AG10803 (cell line): Measurements from ENCODE around the gene CRISP3.

Experiments
- DNase-seq: peaks from one replicate; pipeline ENCODE4 v3.0.0; 2010; ENCODE audit warnings: low read depth
- H3K4me3 ChIP-seq: 2 replicates; pipeline ENCODE4 v1.5.1; 2011; ENCODE audit warnings: mild to moderate bottlenecking, low read length, control low read depth
- TF ChIP-seq, protein P1 (sequence below): conservative IDR thresholded peaks from 2 replicates; pipeline ENCODE4 v1.5.1; 2011; ENCODE audit warnings: mild to moderate bottlenecking, low read length, control low read depth, inconsistent platforms

CRISP3 gene

DNA sequence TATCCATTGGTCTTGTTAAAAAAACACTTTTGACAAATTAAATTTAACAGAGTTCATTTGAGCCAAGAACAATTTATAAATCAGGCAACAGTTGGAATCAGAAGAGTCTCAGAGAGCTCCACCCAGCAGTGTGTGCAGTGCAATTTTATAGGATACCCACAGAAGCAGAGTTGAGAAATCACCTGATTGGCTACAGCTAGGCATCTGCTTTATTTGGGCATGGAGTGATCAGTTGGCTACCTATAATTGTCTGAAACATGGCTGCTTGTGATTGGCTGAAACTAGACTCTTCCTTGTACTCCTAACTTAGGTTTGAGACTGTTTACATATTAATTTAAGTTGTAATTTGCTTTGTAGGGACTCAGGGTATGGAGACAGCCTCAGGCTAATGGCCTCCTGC lies 30.9 kb upstream of the CRISP3 start:
- TF ChIP-seq, protein P1, sequence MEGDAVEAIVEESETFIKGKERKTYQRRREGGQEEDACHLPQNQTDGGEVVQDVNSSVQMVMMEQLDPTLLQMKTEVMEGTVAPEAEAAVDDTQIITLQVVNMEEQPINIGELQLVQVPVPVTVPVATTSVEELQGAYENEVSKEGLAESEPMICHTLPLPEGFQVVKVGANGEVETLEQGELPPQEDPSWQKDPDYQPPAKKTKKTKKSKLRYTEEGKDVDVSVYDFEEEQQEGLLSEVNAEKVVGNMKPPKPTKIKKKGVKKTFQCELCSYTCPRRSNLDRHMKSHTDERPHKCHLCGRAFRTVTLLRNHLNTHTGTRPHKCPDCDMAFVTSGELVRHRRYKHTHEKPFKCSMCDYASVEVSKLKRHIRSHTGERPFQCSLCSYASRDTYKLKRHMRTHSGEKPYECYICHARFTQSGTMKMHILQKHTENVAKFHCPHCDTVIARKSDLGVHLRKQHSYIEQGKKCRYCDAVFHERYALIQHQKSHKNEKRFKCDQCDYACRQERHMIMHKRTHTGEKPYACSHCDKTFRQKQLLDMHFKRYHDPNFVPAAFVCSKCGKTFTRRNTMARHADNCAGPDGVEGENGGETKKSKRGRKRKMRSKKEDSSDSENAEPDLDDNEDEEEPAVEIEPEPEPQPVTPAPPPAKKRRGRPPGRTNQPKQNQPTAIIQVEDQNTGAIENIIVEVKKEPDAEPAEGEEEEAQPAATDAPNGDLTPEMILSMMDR = no peak
- H3K4me3 ChIP-seq = no peak overlapping the region
- DNase-seq = no peak

DNA sequence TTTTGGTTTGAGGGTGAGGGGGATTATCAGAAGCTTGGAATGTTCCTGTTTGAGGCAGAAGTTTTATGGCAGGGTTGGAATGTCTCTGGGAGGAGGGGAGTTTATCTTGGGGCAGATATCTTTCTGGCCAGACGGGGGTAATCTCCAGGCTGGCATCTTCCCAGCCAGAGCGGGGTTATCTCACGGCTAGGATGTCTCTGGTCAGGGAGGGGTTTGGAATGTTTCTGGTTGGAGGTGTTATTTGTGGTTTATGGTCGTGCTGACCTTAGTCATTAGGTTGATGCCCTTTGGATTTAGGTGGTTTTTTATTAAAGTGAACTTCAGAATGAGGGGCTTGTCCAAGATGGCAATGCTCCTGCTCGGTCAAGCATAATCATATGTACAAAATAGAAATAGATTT lies 28.1 kb upstream of the CRISP3 start:
- no peak overlapping the region for H3K4me3 ChIP-seq
- DNase-seq = no peak
- TF ChIP-seq, protein P1 = no peak

DNA sequence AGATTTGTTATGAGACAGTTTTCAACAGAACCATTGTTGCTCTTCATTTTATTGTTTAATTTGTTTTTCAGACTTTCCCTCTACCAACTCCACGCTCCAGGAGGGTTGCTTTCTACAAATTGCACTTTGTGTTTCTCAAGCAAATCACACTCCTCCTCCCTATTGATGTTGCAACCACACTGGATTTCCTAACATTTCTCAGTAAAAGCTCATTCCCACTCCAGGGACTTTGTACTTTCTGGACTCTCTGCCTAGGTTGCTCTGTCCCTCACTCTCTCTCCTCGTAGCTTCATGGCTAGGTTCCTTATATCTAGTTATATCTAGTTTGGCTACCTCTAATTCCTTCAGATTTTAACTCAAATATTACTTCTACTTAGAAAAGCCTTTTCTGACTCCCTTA lies 22.6 kb upstream of the CRISP3 start:
- TF ChIP-seq, protein P1 = no peak
- no peak overlapping the region for H3K4me3 ChIP-seq
- DNase-seq = no peak

DNA sequence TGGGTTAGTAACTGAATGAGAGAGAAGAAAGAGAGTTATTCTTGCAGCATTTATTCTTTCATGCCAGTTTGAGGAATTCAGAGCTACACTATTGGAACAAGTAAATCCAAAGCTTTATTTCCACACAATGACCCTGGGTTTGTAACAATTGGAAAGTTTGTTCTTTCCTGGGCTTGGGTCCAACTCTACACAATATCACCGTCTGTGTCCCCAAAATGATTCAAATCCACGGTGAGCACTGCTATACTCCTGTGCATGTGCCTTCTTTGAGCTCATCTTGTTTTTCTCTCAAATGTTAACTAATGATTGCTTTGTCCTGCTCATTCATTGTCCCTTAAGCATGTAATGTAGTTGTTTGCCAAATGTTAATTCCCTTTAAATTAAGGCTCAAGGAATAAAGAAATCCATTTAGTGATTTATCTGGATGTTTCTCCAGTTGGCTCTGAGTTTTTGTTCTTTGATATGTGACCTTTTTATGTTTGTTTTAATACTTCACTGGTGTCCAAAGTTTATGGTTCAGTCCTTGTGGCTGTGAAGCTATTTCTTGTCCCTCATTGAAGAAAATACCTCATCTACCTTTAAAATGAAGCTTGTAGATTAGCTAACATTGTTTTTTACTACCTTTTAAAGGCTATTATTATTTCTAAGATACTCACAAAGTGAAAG lies 20.5 kb upstream of the CRISP3 start:
- no peak for DNase-seq
- TF ChIP-seq, protein P1 = no peak
- H3K4me3 ChIP-seq = no peak overlapping the region

DNA sequence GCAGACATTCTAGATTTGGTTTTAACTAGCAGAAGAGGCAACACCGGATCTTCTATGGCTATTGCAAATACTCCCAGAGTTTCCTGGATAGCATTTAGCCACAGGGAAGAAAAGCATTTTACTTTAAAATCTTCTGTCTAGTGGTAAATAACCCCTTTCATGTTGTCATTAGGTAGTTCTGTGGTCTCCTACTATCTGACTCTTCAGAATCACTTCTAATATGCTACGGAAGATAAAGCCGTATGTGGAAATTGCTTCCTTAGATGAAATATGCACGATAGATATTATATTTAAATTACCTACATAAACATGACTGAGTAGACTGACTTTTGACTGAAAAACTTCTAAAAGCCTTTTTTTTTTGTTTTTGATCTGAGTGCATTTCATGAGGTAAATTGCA lies 759 bp downstream of the CRISP3 start:
- TF ChIP-seq, protein P1 = no peak
- no peak overlapping the region for H3K4me3 ChIP-seq
- no peak for DNase-seq

DNA sequence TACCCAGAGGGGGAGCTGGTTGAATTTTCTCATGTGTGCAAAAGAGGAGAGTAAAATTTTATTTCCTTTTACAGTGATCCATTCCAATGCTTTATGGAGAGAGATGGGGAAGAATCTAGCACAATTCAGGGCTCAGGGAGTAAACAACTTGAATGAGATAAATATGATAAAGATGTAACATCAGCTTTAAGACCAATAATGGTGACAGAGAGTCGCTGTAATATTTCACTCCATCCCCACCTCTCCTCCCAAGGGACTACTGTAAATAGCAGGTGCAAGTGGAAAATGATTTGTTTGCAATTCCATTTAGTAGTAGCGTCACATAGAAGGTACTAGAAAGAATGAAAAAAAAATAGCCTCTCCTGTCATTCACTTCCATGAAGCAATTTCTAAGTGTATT lies 4.8 kb downstream of the CRISP3 start:
- DNase-seq = no peak
- no peak overlapping the region for H3K4me3 ChIP-seq
- TF ChIP-seq, protein P1 = no peak

DNA sequence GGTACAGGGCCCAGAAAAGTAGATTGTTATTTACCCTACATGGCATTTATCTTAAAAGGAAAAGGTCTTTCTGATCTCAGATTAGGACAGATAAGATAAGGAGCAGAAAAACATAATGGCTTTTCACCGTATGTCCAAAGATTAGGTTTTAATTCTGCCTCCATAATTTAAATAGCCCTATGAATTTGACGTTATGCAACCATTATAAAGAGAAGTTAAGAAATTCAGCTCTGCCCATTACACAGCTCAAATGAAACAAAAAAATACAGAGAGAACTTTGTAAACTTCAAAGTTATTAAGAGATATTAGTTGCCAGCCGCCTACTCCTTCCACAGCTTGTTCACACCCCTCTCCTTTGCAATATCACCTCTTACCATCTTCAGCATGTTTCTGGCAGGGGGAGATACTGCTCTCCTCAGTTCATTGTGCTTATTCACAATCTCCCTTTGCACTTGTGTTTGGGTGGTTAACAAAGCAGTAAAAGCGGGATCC lies 8.1 kb downstream of the CRISP3 start:
- DNase-seq = no peak
- TF ChIP-seq, protein P1 = no peak
- H3K4me3 ChIP-seq = no peak overlapping the region
